ENCODE measurements around the gene KRTAP4-9. TPM values are rescaled to one million over a fixed set of nuclear protein-coding genes. Genes with fewer than 3 reads are reported as not detected.

The KRTAP4-9 gene
- total RNA-seq, 4 donors from 2014 or later = not detected

DNA sequence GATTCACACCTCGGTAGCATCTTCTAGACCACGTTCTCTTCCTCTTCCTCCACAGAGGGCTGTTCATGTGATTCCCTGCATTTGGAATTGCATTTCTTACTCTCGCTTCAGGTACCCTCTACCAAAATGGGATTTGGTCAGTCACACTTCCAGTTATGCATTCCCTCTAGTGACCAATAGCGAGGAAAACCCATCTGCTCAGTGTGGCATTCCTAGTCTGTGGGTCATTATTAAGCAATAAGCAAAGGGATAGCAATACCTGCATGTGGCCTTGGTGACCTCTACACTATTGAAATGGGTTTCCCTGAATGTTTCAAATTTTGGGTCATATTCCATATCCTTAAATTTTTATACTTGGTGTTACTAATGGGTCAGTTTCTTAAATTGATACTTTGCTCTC is 44.8 kb downstream of the KRTAP4-9 start:
- Histone ChIP-seq H3K9me3 (no peaks in the 10 kb centered on the region), H3K27me3 (peaks cover 0 to under 1% (median 0%) of the 10 kb centered on the region in 4 donors), H3K4me1 (no peaks in the 10 kb centered on the region), H3K4me3 (no peak overlapping the region), H3K36me3 (no peaks in the 10 kb centered on the region), H3K27ac (replicated peaks in 1 of 4) (no peak overlapping the region)
- no peak for DNase-seq (ENCODE audit: extremely low spot score)
- intact Hi-C loops (cut with DNase I) = no loop called here
- TF ChIP-seq, protein P1, sequence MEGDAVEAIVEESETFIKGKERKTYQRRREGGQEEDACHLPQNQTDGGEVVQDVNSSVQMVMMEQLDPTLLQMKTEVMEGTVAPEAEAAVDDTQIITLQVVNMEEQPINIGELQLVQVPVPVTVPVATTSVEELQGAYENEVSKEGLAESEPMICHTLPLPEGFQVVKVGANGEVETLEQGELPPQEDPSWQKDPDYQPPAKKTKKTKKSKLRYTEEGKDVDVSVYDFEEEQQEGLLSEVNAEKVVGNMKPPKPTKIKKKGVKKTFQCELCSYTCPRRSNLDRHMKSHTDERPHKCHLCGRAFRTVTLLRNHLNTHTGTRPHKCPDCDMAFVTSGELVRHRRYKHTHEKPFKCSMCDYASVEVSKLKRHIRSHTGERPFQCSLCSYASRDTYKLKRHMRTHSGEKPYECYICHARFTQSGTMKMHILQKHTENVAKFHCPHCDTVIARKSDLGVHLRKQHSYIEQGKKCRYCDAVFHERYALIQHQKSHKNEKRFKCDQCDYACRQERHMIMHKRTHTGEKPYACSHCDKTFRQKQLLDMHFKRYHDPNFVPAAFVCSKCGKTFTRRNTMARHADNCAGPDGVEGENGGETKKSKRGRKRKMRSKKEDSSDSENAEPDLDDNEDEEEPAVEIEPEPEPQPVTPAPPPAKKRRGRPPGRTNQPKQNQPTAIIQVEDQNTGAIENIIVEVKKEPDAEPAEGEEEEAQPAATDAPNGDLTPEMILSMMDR (IDR thresholded peaks at IDR 0.05) = no peak
- TF ChIP-seq POLR2AphosphoS5 (IDR thresholded peaks at IDR 0.05) = no peak
- TF ChIP-seq POLR2A (IDR thresholded peaks at IDR 0.05; ENCODE audit: low read depth) = no peak
- 89% methylated on average over 4 of the region's 4 CpGs for WGBS

DNA sequence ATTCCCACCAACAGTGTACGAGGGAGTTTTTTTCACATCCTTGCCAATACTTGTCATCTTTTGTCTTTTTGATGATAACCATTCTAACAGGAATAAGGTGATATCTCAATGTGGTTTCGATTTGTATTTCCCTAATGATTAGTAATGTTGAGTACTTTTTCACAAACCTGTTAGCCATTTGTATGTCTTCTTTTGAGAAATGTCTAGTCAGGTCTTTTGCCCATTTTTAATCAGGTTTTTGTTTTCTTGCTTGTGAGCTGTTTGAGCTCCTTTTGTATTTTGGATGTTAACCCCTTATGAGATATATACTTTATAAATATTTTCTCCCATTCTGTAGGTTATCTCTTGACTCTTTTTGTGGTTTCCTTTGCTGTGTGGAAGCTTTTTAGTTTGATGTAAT is 46.3 kb downstream of the KRTAP4-9 start:
- peaks cover 0 to 4% (median 0%) of the 10 kb centered on the region in 4 donors for H3K27me3 ChIP-seq
- 78% methylated on average over 2 of the region's 2 CpGs for WGBS
- intact Hi-C loops (cut with DNase I) = no loop called here
- no peaks in the 10 kb centered on the region for H3K9me3 ChIP-seq
- no peaks in the 10 kb centered on the region for H3K36me3 ChIP-seq
- TF ChIP-seq POLR2A (IDR thresholded peaks at IDR 0.05; ENCODE audit: low read depth) (no peak), POLR2AphosphoS5 (IDR thresholded peaks at IDR 0.05) (no peak), EP300 (IDR thresholded peaks at IDR 0.05) (no peak)
- TF ChIP-seq, protein P1 (IDR thresholded peaks at IDR 0.05) = no peak
- H3K27ac ChIP-seq (replicated peaks in 1 of 4) = no peak overlapping the region
- DNase-seq (ENCODE audit: extremely low spot score) = no peak
- no peak overlapping the region for H3K4me3 ChIP-seq
- no peaks in the 10 kb centered on the region for H3K4me1 ChIP-seq

DNA sequence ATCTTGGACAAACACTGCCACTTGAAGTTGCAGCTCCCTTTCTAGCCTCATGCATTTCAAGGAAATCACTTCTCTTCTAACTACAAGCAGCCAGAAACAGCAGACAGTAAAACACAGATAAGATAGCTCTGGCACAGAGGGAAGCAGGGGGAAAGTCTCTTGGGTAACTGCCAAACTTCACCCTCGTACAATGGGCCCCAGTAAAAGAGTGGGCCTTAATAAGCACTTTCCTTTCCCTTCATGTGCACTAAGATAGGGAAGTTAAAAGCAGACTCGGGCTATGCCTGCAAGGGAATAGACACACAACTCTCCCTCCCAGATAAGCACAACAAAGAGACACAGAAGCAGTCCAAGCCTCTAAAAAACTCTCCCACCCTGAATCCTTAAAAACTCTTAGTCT is 48.7 kb downstream of the KRTAP4-9 start:
- WGBS = 36% methylated on average over 2 of the region's 2 CpGs
- H3K4me1 ChIP-seq = no peaks in the 10 kb centered on the region
- intact Hi-C loops (cut with DNase I) = no loop called here

More for the DNA sequence above, 48.7 kb downstream of the KRTAP4-9 start:
- H3K27ac ChIP-seq (replicated peaks in 1 of 4) = no peak overlapping the region
- TF ChIP-seq POLR2A (IDR thresholded peaks at IDR 0.05; ENCODE audit: low read depth) (no peak), EP300 (IDR thresholded peaks at IDR 0.05) (no peak), POLR2AphosphoS5 (IDR thresholded peaks at IDR 0.05) (no peak)
- TF ChIP-seq, protein P1 (IDR thresholded peaks at IDR 0.05) = no peak
- no peaks in the 10 kb centered on the region for H3K36me3 ChIP-seq
- no peak overlapping the region for H3K4me3 ChIP-seq
- no peaks in the 10 kb centered on the region for H3K9me3 ChIP-seq
- DNase-seq (ENCODE audit: extremely low spot score) = no peak
- H3K27me3 ChIP-seq = peaks cover 0 to 19% (median 0%) of the 10 kb centered on the region in 4 donors

Other genes starting within 250 kb of the KRTAP4-9 start
- gene KRT12, start 238.2 kb upstream of the KRTAP4-9 start, total RNA-seq = not detected
- under 1 TPM in 1 of 4 donors, not detected in 3; 0.52 TPM for gene KRT20, start 220.1 kb upstream of the KRTAP4-9 start, total RNA-seq
- gene KRT23, start 167.7 kb upstream of the KRTAP4-9 start, total RNA-seq = under 1 TPM in 1 of 4 donors, not detected in 3; 0.50 TPM
- gene KRT39, start 138.4 kb upstream of the KRTAP4-9 start, total RNA-seq = not detected
- not detected for gene KRT40, start 121.1 kb upstream of the KRTAP4-9 start, total RNA-seq
- gene KRTAP3-3, start 111.2 kb upstream of the KRTAP4-9 start, total RNA-seq = not detected
- not detected for gene KRTAP3-2, start 105.5 kb upstream of the KRTAP4-9 start, total RNA-seq
- not detected for gene KRTAP3-1, start 96.3 kb upstream of the KRTAP4-9 start, total RNA-seq
- gene KRTAP1-5, start 78.2 kb upstream of the KRTAP4-9 start, total RNA-seq = not detected
- not detected for gene KRTAP1-4, start 75.2 kb upstream of the KRTAP4-9 start, total RNA-seq
- not detected for gene KRTAP1-3, start 70.5 kb upstream of the KRTAP4-9 start, total RNA-seq
- gene KRTAP1-1, start 63.9 kb upstream of the KRTAP4-9 start, total RNA-seq = not detected
- gene KRTAP2-1, start 58.1 kb upstream of the KRTAP4-9 start, total RNA-seq = not detected
- gene KRTAP2-2, start 50.2 kb upstream of the KRTAP4-9 start, total RNA-seq = not detected
- not detected for gene KRTAP2-3, start 45.3 kb upstream of the KRTAP4-9 start, total RNA-seq
- gene KRTAP2-4, start 39.5 kb upstream of the KRTAP4-9 start, total RNA-seq = not detected
- not detected for gene KRTAP4-7, start 21.2 kb upstream of the KRTAP4-9 start, total RNA-seq
- gene KRTAP4-8, start 7.2 kb upstream of the KRTAP4-9 start, total RNA-seq = not detected
- not detected for gene KRTAP4-16, start 3.2 kb upstream of the KRTAP4-9 start, total RNA-seq
- not detected for gene KRTAP4-11, start 13.0 kb downstream of the KRTAP4-9 start, total RNA-seq
- not detected for gene KRTAP4-12, start 18.8 kb downstream of the KRTAP4-9 start, total RNA-seq
- gene KRTAP4-6, start 35.2 kb downstream of the KRTAP4-9 start, total RNA-seq = not detected
- gene KRTAP4-5, start 44.4 kb downstream of the KRTAP4-9 start, total RNA-seq = not detected
- not detected for gene KRTAP4-4, start 55.4 kb downstream of the KRTAP4-9 start, total RNA-seq
- not detected for gene KRTAP4-3, start 62.8 kb downstream of the KRTAP4-9 start, total RNA-seq
- gene KRTAP4-2, start 72.8 kb downstream of the KRTAP4-9 start, total RNA-seq = not detected
- not detected for gene KRTAP4-1, start 79.5 kb downstream of the KRTAP4-9 start, total RNA-seq
- not detected for gene KRTAP9-1, start 84.5 kb downstream of the KRTAP4-9 start, total RNA-seq
- gene KRTAP9-2, start 121.3 kb downstream of the KRTAP4-9 start, total RNA-seq = not detected
- not detected for gene KRTAP9-3, start 127.1 kb downstream of the KRTAP4-9 start, total RNA-seq
- gene KRTAP9-8, start 132.6 kb downstream of the KRTAP4-9 start, total RNA-seq = not detected
- gene KRTAP9-4, start 144.3 kb downstream of the KRTAP4-9 start, total RNA-seq = not detected
- gene KRTAP9-9, start 150.0 kb downstream of the KRTAP4-9 start, total RNA-seq = not detected
- not detected for gene KRTAP9-6, start 160.0 kb downstream of the KRTAP4-9 start, total RNA-seq
- not detected for gene KRTAP9-7, start 170.3 kb downstream of the KRTAP4-9 start, total RNA-seq
- gene KRTAP29-1, start 197.5 kb downstream of the KRTAP4-9 start, total RNA-seq = not detected
- not detected for gene KRTAP16-1, start 203.9 kb downstream of the KRTAP4-9 start, total RNA-seq
- not detected for gene KRTAP17-1, start 210.3 kb downstream of the KRTAP4-9 start, total RNA-seq
- gene KRT33A, start 245.4 kb downstream of the KRTAP4-9 start, total RNA-seq = not detected

Measured in esophagus muscularis mucosa (tissue), 4 donors.